ENCODE measurements around the gene BHLHE40. TPM values are rescaled to one million over a fixed set of nuclear protein-coding genes. Genes with fewer than 3 reads are reported as not detected.

Gene BHLHE40
- total and polyA plus RNA-seq, 2 of the 8 experiments (the other 6 are each of a cell fraction or from before 2014, with no cell fraction given) = 1.5 to 2.2 TPM

DNA sequence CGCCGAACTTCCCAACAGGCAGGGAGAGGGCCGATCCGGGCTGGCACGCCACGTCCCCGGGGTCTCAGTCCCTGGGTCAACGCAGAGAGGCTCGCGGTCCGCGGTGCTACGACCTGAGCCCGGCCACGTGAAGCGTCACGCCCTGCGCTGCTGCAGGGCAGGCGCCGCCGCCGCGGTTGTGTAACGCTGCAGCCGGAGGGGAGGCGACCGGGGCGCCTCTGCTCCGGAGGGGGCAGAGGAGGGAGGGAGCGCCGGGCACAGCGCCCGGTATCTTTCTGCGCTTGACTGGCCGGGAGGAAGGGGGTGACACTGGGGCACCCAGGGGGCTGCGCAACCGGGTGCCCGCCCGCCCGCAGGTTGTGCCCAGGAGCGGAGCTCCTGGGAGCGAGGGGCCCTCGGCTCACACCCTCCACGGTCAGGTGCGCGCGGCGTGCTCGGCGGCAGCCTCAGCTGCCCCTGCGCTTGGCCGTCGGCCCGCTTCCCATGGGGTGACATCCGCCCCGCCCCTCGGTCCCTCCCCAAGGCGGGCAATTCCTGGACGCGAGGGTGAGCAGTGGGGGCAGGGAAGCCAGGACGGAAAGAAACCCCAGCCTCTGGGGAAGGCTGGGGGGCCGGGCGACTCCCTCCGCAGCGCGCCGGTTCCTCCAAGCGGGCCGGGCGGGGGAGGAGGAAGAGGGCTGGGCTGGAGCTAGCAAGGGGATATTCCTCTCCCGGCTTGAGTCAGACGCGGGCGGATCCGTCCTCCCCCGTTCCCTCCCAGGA is 852 bp upstream of the BHLHE40 start (continued):
- TF ChIP-seq, protein P1, sequence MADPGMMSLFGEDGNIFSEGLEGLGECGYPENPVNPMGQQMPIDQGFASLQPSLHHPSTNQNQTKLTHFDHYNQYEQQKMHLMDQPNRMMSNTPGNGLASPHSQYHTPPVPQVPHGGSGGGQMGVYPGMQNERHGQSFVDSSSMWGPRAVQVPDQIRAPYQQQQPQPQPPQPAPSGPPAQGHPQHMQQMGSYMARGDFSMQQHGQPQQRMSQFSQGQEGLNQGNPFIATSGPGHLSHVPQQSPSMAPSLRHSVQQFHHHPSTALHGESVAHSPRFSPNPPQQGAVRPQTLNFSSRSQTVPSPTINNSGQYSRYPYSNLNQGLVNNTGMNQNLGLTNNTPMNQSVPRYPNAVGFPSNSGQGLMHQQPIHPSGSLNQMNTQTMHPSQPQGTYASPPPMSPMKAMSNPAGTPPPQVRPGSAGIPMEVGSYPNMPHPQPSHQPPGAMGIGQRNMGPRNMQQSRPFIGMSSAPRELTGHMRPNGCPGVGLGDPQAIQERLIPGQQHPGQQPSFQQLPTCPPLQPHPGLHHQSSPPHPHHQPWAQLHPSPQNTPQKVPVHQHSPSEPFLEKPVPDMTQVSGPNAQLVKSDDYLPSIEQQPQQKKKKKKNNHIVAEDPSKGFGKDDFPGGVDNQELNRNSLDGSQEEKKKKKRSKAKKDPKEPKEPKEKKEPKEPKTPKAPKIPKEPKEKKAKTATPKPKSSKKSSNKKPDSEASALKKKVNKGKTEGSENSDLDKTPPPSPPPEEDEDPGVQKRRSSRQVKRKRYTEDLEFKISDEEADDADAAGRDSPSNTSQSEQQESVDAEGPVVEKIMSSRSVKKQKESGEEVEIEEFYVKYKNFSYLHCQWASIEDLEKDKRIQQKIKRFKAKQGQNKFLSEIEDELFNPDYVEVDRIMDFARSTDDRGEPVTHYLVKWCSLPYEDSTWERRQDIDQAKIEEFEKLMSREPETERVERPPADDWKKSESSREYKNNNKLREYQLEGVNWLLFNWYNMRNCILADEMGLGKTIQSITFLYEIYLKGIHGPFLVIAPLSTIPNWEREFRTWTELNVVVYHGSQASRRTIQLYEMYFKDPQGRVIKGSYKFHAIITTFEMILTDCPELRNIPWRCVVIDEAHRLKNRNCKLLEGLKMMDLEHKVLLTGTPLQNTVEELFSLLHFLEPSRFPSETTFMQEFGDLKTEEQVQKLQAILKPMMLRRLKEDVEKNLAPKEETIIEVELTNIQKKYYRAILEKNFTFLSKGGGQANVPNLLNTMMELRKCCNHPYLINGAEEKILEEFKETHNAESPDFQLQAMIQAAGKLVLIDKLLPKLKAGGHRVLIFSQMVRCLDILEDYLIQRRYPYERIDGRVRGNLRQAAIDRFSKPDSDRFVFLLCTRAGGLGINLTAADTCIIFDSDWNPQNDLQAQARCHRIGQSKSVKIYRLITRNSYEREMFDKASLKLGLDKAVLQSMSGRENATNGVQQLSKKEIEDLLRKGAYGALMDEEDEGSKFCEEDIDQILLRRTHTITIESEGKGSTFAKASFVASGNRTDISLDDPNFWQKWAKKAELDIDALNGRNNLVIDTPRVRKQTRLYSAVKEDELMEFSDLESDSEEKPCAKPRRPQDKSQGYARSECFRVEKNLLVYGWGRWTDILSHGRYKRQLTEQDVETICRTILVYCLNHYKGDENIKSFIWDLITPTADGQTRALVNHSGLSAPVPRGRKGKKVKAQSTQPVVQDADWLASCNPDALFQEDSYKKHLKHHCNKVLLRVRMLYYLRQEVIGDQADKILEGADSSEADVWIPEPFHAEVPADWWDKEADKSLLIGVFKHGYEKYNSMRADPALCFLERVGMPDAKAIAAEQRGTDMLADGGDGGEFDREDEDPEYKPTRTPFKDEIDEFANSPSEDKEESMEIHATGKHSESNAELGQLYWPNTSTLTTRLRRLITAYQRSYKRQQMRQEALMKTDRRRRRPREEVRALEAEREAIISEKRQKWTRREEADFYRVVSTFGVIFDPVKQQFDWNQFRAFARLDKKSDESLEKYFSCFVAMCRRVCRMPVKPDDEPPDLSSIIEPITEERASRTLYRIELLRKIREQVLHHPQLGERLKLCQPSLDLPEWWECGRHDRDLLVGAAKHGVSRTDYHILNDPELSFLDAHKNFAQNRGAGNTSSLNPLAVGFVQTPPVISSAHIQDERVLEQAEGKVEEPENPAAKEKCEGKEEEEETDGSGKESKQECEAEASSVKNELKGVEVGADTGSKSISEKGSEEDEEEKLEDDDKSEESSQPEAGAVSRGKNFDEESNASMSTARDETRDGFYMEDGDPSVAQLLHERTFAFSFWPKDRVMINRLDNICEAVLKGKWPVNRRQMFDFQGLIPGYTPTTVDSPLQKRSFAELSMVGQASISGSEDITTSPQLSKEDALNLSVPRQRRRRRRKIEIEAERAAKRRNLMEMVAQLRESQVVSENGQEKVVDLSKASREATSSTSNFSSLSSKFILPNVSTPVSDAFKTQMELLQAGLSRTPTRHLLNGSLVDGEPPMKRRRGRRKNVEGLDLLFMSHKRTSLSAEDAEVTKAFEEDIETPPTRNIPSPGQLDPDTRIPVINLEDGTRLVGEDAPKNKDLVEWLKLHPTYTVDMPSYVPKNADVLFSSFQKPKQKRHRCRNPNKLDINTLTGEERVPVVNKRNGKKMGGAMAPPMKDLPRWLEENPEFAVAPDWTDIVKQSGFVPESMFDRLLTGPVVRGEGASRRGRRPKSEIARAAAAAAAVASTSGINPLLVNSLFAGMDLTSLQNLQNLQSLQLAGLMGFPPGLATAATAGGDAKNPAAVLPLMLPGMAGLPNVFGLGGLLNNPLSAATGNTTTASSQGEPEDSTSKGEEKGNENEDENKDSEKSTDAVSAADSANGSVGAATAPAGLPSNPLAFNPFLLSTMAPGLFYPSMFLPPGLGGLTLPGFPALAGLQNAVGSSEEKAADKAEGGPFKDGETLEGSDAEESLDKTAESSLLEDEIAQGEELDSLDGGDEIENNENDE (IDR thresholded peaks at IDR 0.05; ENCODE audit: insufficient replicate concordance, low read length) = no peak
- TF ChIP-seq BRCA1 (IDR thresholded peaks at IDR 0.05; ENCODE audit: low read depth, low read length) (no peak), TBP (IDR thresholded peaks at IDR 0.05; ENCODE audit: low read depth, low read length) (no peak), RFX5 (IDR thresholded peaks at IDR 0.05; ENCODE audit: borderline replicate concordance, low read depth, low read length) (no peak), CREB1 (IDR thresholded peaks at IDR 0.05) (no peak), RAD21 (IDR thresholded peaks at IDR 0.05 in 1 of 2, conservative IDR thresholded peaks at IDR 0.05 in 1 of 2; ENCODE audit: low read depth in 2 of 2, low read length in 2 of 2) (0 out of 4 replicates have a peak, but pooled peaks of 1 of the 2 experiments have one; percentile 3), CBX5 (IDR thresholded peaks at IDR 0.05; ENCODE audit: low read depth, low read length) (no peak), ASH2L (IDR thresholded peaks at IDR 0.05; ENCODE audit: low read length) (peak; percentile 49)
- TF ChIP-seq, protein P2, sequence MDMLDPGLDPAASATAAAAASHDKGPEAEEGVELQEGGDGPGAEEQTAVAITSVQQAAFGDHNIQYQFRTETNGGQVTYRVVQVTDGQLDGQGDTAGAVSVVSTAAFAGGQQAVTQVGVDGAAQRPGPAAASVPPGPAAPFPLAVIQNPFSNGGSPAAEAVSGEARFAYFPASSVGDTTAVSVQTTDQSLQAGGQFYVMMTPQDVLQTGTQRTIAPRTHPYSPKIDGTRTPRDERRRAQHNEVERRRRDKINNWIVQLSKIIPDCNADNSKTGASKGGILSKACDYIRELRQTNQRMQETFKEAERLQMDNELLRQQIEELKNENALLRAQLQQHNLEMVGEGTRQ (IDR thresholded peaks at IDR 0.05; ENCODE audit: low read length) = no peak
